ENCODE data around the gene LRRN4CL.

LRRN4CL gene

DNA sequence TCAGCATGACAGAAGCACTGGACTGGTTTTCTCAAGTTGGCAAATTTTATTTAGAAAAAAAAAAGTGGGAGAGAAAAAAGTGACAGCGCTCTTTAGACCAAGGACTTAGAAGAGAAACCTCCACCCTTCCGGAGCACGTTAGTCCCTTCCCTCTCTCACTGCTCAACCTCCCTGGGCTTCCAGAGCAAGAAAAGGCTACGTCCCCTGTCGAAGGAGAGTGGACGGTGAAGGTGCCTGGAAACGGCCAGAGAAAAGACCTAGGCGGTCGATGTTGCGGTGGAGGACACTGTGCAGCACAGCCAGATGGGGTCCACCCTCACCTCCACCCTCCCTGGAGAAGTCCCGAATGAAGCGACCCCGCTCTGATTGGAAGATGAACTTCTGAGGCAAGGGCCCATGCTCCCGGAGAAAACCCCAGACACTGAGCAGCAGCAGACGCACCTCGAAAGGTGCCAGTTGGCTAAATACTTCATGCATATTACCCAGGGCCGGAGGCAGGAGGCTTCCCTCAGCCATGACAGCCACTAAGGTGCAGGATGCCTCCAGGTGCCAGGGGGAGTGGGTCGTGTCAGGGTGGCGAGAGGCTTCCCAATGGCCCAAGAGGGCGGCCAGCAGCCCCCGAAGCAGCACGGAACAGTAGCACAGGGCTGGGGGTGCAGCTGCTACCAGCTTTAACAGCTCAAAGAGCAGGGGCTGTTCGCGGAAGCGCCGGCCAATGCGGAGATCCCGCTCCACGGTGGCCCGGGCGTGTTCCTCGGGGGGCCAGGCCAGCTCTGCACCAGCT lies 42.3 kb downstream of the LRRN4CL start:
- Histone ChIP-seq H3K36me3 (ENCODE audit: control insufficient read depth, insufficient read depth, low read length) (peaks cover 54% of the 10 kb centered on the region), H3K4me3 (ENCODE audit: extremely low read depth, insufficient read depth, low read length, poor library complexity, severe bottlenecking) (peak overlapping the region; percentile 96), H3K4me1 (ENCODE audit: control insufficient read depth, insufficient read depth, low read length, poor library complexity, severe bottlenecking) (peaks cover 8% of the 10 kb centered on the region), H3K27ac (ENCODE audit: low read depth, low read length, severe bottlenecking) (peak overlapping the region; percentile 13), H3K9me3 (ENCODE audit: control insufficient read depth, low read length) (no peaks in the 10 kb centered on the region)
- 79 to 84% methylated on average over 17 to 29 of the region's 32 CpGs for WGBS, 2 experiments (ENCODE audit: insufficient coverage in 2 of 2)

GRCh38 chr11:62645946-62646824 lies 43.1 kb downstream of the LRRN4CL start, which contains the start of gene GANAB:
GANAB (minus strand) TSS chr11:62646613; CDS start chr11:62646599, 14 bp downstream.
- H3K4me3 ChIP-seq (ENCODE audit: extremely low read depth, insufficient read depth, low read length, poor library complexity, severe bottlenecking), result peak within 1 kb of the TSS; percentile 96
- H3K36me3 ChIP-seq (ENCODE audit: control insufficient read depth, insufficient read depth, low read length), result peaks cover 58% of the 10 kb centered on the region
- H3K27ac ChIP-seq (ENCODE audit: low read depth, low read length, severe bottlenecking), result peak within 1 kb of the TSS; percentile 98
- peaks cover 8% of the 10 kb centered on the region for H3K4me1 ChIP-seq (ENCODE audit: control insufficient read depth, insufficient read depth, low read length, poor library complexity, severe bottlenecking)
- H3K9me3 ChIP-seq (ENCODE audit: control insufficient read depth, low read length), result no peaks in the 10 kb centered on the region
- 0% methylated on average over 64 to 66 of the region's 73 CpGs for WGBS, 2 experiments (ENCODE audit: insufficient coverage in 2 of 2)

GRCh38 chr11:62645671-62645945 lies 43.7 kb downstream of the LRRN4CL start:
- 33 to 40% methylated on average over 10 to 11 of the region's 11 CpGs for WGBS, 2 experiments (ENCODE audit: insufficient coverage in 2 of 2)
- peaks cover 63% of the 10 kb centered on the region for H3K36me3 ChIP-seq (ENCODE audit: control insufficient read depth, insufficient read depth, low read length)

DNA sequence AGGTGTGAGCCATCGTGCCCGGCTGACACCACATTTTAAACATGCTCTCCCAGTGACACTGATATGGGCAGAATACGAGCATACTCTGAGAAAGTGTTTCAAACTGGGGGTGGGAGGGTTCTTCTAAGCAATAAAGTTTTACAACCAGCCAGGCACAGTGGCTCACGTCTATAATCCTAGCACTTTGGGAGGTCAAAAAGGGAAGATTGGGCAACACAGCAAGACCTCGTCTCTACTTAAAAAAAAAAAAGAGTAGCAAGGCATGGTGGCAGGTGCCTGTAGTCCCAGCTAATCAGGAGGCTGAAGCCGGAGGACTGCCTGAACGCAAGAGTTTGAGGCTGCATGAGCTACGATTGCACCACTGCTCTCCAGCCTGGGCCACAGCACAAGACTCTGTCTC lies 45.1 kb downstream of the LRRN4CL start:
- Histone ChIP-seq H3K36me3 (ENCODE audit: control insufficient read depth, insufficient read depth, low read length) (peaks cover 61% of the 10 kb centered on the region), H3K4me3 (ENCODE audit: extremely low read depth, insufficient read depth, low read length, poor library complexity, severe bottlenecking) (no peak overlapping the region), H3K27ac (ENCODE audit: low read depth, low read length, severe bottlenecking) (no peak overlapping the region), H3K4me1 (ENCODE audit: control insufficient read depth, insufficient read depth, low read length, poor library complexity, severe bottlenecking) (peaks cover 8% of the 10 kb centered on the region), H3K9me3 (ENCODE audit: control insufficient read depth, low read length) (no peaks in the 10 kb centered on the region)
- WGBS, 2 experiments (ENCODE audit: insufficient coverage in 2 of 2), result 95 to 100% methylated on average over 3 to 6 of the region's 8 CpGs

More at GRCh38 chr11:62645671-62645945, 43.7 kb downstream of the LRRN4CL start:
- Histone ChIP-seq H3K4me1 (ENCODE audit: control insufficient read depth, insufficient read depth, low read length, poor library complexity, severe bottlenecking) (peaks cover 8% of the 10 kb centered on the region), H3K27ac (ENCODE audit: low read depth, low read length, severe bottlenecking) (peak overlapping the region; percentile 98), H3K9me3 (ENCODE audit: control insufficient read depth, low read length) (no peaks in the 10 kb centered on the region), H3K4me3 (ENCODE audit: extremely low read depth, insufficient read depth, low read length, poor library complexity, severe bottlenecking) (peak overlapping the region; percentile 96)
